ENCODE data around the gene RCAN1. TPM values are rescaled to one million over a fixed set of nuclear protein-coding genes. Genes with fewer than 3 reads are reported as not detected.
A peak's percentile ranks its signal among the peaks of the same experiment; 100 is the strongest.
"Not testable (repeated sequence)": the region's sequence is repeated elsewhere in the genome, so short reads cannot be mapped to it uniquely, and the experiment has no call there.

RCAN1 gene
- total RNA-seq, 1 donor from 2014 or later, result 30.1 TPM

DNA sequence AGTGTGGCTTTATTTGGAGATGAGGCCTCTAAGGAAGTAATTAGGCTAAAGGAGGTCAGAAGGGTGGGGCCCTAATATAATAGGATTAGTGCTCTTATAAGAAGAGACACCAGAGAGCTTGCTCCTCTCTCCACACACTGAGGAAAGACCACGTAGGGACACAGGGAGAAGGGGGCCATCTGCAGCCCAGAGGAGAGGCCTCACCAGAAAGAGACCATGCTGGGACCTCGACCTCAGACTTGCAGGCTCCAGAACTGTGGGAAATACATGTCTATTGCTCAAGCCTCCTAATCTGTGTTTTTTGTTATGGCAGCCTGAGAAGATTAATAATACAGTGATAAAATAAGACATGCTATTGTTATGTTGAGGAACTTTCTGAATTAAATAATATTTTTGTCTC is 8.3 kb downstream of the RCAN1 start:
- H3K4me3 ChIP-seq (ENCODE audit: low read depth, low read length), result no peak overlapping the region
- no peak for DNase-seq (ENCODE audit: low read depth)
- TF ChIP-seq, protein P1, sequence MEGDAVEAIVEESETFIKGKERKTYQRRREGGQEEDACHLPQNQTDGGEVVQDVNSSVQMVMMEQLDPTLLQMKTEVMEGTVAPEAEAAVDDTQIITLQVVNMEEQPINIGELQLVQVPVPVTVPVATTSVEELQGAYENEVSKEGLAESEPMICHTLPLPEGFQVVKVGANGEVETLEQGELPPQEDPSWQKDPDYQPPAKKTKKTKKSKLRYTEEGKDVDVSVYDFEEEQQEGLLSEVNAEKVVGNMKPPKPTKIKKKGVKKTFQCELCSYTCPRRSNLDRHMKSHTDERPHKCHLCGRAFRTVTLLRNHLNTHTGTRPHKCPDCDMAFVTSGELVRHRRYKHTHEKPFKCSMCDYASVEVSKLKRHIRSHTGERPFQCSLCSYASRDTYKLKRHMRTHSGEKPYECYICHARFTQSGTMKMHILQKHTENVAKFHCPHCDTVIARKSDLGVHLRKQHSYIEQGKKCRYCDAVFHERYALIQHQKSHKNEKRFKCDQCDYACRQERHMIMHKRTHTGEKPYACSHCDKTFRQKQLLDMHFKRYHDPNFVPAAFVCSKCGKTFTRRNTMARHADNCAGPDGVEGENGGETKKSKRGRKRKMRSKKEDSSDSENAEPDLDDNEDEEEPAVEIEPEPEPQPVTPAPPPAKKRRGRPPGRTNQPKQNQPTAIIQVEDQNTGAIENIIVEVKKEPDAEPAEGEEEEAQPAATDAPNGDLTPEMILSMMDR (conservative IDR thresholded peaks at IDR 0.05; ENCODE audit: low read depth, low read length), result no peak

DNA sequence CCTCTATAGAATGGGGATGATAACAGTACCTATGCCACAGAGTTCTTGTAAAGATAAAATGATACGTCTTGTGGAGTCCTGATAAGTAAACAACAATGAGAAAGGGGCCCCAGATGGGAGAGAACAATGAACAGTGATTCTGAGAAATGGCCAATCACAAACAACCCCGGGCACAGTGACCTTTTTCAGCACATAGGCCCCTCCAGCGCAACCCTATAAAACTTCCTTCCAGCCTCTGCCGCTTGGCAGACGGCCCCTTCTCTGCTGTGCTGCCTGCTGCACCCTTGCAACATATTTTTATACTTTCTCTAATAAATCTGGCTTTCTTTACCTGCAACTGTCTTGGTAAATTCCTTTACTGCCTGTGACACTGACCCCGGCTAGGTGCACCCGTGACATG is 8.9 kb downstream of the RCAN1 start:
- H3K4me3 ChIP-seq (ENCODE audit: low read depth, low read length), result no peak overlapping the region
- no peak for DNase-seq (ENCODE audit: low read depth)
- TF ChIP-seq, protein P1 (conservative IDR thresholded peaks at IDR 0.05; ENCODE audit: low read depth, low read length), result no peak

DNA sequence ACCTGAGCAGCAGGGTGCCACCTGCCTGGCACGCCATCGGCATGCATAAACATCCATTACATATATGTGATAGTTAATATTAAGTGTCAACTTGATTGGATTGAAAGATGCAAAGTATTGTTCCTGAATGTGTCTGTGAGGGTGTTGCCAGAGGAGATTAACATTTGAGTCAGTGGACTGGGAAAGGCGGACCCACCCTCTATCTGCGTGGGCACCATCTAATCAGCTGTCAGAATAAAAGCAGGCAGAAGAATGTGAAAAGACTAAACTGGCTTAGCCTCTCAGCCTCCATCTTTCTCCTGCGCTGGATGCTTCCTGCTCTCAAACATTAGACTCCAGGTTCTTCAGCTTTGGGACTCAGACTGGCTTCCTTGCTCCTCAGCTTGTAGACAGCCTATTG is 10.0 kb downstream of the RCAN1 start:
- DNase-seq (ENCODE audit: low read depth); H3K4me3 ChIP-seq (ENCODE audit: low read depth, low read length): not testable (repeated sequence)

DNA sequence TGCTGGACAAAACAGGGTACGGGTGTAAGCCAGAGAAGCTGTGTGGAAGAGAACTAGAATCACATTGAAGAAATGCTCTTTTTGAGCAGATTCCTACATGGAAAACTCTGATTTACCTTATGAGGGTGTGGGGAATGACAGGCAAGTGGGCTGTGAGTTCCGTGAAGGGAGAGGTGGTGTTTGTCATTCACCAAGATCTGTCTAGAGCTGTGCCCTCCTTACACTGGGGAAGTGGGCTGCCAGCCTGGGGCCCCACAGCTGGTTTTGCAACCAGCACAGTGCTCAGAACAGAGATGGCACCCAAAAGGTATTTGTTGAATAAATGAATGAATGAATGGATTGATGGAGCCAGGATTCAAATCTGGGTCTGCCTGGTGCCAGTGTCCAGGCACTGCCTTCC is 10.4 kb downstream of the RCAN1 start:
- DNase-seq (ENCODE audit: low read depth), result no peak
- TF ChIP-seq, protein P1 (conservative IDR thresholded peaks at IDR 0.05; ENCODE audit: low read depth, low read length), result no peak
- H3K4me3 ChIP-seq (ENCODE audit: low read depth, low read length), result no peak overlapping the region

DNA sequence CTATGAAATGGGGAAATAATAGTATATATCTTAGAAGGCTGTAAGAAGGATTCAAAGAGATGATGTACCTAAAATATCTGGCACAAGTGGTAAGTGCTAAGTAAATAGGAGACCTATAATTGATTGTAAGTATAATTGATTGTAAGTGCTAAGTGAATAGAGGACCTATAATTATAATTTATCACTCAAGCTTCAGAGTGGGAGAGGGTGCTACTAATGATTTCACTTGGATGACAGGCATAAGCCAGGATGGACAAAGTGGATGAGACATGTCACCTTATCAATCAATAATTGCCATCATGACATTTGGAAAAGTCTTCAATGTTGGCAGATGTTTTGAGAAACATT is 11.2 kb downstream of the RCAN1 start:
- no peak overlapping the region for H3K4me3 ChIP-seq (ENCODE audit: low read depth, low read length)
- DNase-seq (ENCODE audit: low read depth), result no peak
- TF ChIP-seq, protein P1 (conservative IDR thresholded peaks at IDR 0.05; ENCODE audit: low read depth, low read length), result no peak

DNA sequence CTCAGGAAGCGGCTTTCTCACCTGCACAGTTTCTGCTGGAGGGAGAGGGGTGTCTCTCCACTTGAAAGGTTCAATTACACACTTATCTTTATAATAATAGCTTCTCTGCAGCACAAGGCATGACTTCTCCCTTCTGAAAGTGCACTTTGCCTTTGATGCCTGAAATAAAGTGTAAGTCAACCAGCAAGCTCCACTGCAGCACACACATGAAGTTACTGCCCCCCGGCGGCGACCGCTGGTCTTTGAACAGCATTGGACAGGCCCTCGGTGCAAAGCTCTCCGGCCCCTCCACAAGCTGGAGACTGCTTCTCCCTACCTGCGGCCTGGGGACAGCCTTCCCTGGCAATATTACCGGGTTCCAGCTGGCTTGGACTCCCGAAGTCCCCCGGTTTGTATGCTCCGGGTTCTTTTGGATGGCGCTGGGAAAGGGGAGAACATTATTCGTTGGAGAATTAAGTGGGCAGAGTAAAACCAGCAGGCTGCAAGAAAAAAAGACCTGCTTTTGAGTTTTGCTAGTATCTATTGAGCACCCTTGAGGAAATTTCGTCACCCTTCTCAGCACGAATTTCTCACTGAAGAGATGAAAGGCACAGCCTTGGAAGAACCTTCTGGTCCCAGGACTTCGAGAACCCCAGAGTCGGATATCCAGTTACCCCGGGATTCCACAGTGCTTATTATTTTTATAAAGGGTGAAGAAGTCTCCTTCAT is 11.8 kb downstream of the RCAN1 start:
- TF ChIP-seq, protein P1 (conservative IDR thresholded peaks at IDR 0.05; ENCODE audit: low read depth, low read length), result peak; percentile 78

DNA sequence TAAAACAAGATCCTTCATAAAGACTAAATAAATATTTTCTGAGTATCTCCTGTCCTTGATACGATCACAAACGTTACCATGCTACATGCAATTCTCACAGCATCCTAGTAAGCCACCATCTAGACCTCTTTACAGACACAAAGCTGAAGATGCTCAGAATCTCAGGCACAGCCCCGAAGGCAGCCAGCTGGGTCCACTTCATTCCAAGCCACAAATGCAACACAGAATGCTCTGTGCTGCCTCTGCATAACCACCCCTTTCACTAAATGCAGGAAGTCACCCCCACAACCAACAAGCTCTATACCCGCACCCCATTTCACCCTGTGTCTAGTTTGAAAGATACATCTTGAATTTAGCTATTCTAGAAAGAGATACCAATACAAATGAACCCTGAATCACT is 12.9 kb downstream of the RCAN1 start:
- TF ChIP-seq, protein P1 (conservative IDR thresholded peaks at IDR 0.05; ENCODE audit: low read depth, low read length), result no peak
- no peak for DNase-seq (ENCODE audit: low read depth)

More for the DNA sequence above, 11.8 kb downstream of the RCAN1 start:
- no peak overlapping the region for H3K4me3 ChIP-seq (ENCODE audit: low read depth, low read length)
- DNase-seq (ENCODE audit: low read depth), result no peak

More for the DNA sequence above, 12.9 kb downstream of the RCAN1 start:
- no peak overlapping the region for H3K4me3 ChIP-seq (ENCODE audit: low read depth, low read length)
